Heart left ventricle (tissue), 16 donors: ENCODE data around the gene WASL. TPM values are rescaled to one million over a fixed set of nuclear protein-coding genes. Genes with fewer than 3 reads are reported as not detected.

Experiments used
- ATAC-seq, 4 donors: fragments of 200-7000 bp; cut with Tn5 transposase; one replicate each; pipeline ENCODE4 v1.9.1; 2020 to 2022; ENCODE audit warnings: moderate library complexity in 4 of 4, mild to moderate bottlenecking in 3 of 4, moderate number of reproducible peaks in 1 of 4
- DNase-seq, 5 donors: peaks; one replicate each; pipeline ENCODE4 v3.0.0-alpha.2; 2020
- H3K27ac ChIP-seq, 12 donors: fragments of 200-600 bp; sonication (generic) in 4 of 12; one replicate each; pipeline versions ENCODE4 v1.5.0 to v1.8.0; 2016 to 2022; ENCODE audit warnings: mild to moderate bottlenecking in 2 of 12
- H3K27me3 ChIP-seq, 9 donors: fragments of 200-600 bp; sonication (generic) in 2 of 9; one replicate each; pipeline versions ENCODE4 v1.5.1 to v1.8.0; 2016 to 2022; ENCODE audit warnings: mild to moderate bottlenecking in 3 of 9
- H3K36me3 ChIP-seq, 9 donors: fragments of 200-600 bp; sonication (generic) in 2 of 9; one replicate each; pipeline versions ENCODE4 v1.5.0 to v1.8.0; 2018 to 2022; ENCODE audit warnings: mild to moderate bottlenecking in 2 of 9
- H3K4me1 ChIP-seq, 12 donors: fragments of 200-600 bp; sonication (generic) in 4 of 12; one replicate each; pipeline versions ENCODE4 v1.5.0 to v1.8.0; 2016 to 2022; ENCODE audit warnings: mild to moderate bottlenecking in 3 of 12
- H3K4me3 ChIP-seq, 12 donors: fragments of 200-600 bp; sonication (generic) in 4 of 12; one replicate each; pipeline versions ENCODE4 v1.5.0 to v1.8.0; 2017 to 2022; ENCODE audit warnings: mild to moderate bottlenecking in 9 of 12, moderate library complexity in 4 of 12
- H3K9me3 ChIP-seq, 12 donors: fragments of 200-600 bp; sonication (generic) in 4 of 12; one replicate each; pipeline versions ENCODE4 v1.5.0 to v1.8.0; 2016 to 2022; ENCODE audit warnings: mild to moderate bottlenecking in 1 of 12
- POLR2A ChIP-seq, 2 donors: fragments of 450-650 bp; IDR thresholded peaks; one replicate each; pipeline ENCODE4 v1.6.1; 2017; ENCODE audit warnings: antibody characterized with exemption in 2 of 2, mild to moderate bottlenecking in 2 of 2, moderate library complexity in 2 of 2
- WGBS, 4 donors: extraction: QIAGEN DNeasy Blood & Tissue Kit in 2 of 4; methylation state at CpG; one replicate each; pipeline versions ENCODE4 v1.1.5 to v1.1.7; 2013 to 2018; 5-methylcytosine and 5-hydroxymethylcytosine counted together
- intact Hi-C, 10 donors: fragments of 100-400 bp; cut with DNase I; formaldehyde crosslinking; loops; one replicate each; pipeline versions ENCODE4 v1.11.1 to v1.14.2; 2022
- polyA plus RNA-seq, 2 donors: library from polyadenylated mRNA; stranded (reverse); fragments of 200-250 nt; gene quantifications; one replicate each; pipeline ENCODE4 v1.2.3, GENCODE V29; 2013
- total RNA-seq, 9 donors: library from RNA; depleted of rRNA in 2 of 9; stranded (reverse); fragments of >200 nt in 2 of 9; fragmentation: NEBNext Ultra II Directional in 3 of 9; extraction: Animal tissue kit (Norgen Biotek cat#: 25700) in 3 of 9; gene quantifications; one replicate each; pipeline versions ENCODE4 v1.1.0 to v1.2.4, GENCODE V29; 2016 to 2023
- TF ChIP-seq, protein P1 (sequence below), 12 donors: fragments of 200-600 bp; sonication (generic) in 4 of 12; IDR thresholded peaks; one replicate each; pipeline versions ENCODE4 v1.5.0 to v1.8.0; 2018 to 2022; ENCODE audit warnings: antibody characterized with exemption in 12 of 12, mild to moderate bottlenecking in 5 of 12
- donor health status: ischemic (EF 13 %, LVEDD 7.1; RV severe dilation, severe dysfunction).
- donor health status: healthy with polysubstance abuse.
- donor health status: DM: no; HTN: yes; CAD: no.
- donor health status: DM: no; HTN: no; CAD: no.
- donor health status: ischemic (EF 25% LVEDD 6.9; RV normal size, moderate dysfunction).
- donor health status: ischemic (EF 25% LVEDD 5.7; RV mildly dilated, moderate dysfunction).
- donor health status: healthy.
- donor health status: DM: yes; HTN: yes; CAD: no.
- donor health status: ischemic (EF 35%, LVEDD 5.7; RV mildly dilated, moderate dysfunction).
- donor health status: nonischemic (EF 11% LVEDD 7.7; RV severe dilation, severe dysfunction).
- donor health status: DM: yes; HTN: yes; CAD: no.
- donor health status: PGD.
- donor health status: ischemic (EF 29% LVEDD 5.4; RV normal size, mild dysfunction).
- donor health status: nonischemic (EF 23%, LVEDD 6.1; RV moderate dilation, normal function).

Gene WASL
- total and polyA plus RNA-seq, 11 donors, result 11.2 to 30.3 (median 23.3) TPM

DNA sequence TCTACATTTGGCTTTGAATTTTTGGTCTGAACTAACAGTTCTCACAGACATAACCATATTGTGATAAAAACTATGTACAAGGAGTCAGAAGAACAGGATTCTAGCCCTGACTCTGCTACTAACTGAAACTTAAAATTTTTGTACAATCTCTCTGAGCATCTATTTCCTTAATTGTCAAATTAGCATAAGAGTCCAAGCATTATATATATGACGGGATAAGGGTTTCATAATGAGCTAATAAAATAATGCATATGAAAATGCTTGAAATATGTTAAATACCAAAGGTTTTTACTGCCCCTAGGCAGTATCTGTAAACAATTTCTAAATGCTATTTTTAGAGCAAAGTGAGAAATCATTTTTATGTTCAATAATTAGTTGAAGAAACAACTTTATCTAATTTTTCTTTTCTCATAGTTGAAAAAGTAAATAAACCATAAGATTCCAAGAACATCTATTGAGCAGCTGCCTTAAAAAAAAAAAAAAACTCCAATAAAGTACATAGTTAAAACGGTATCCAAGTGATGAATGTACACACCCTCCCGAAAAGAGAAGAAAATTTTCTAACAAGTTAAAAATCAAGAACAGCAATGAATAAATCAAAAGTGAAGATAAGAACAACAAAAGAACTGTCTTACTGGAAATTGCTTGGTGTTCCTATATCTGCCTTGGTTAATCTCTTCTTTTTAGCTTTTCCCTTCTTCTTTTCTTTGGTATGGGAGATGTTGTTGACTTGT lies 52.7 kb downstream of the WASL start:
- Histone ChIP-seq H3K36me3 (peaks cover 0 to 98% (median 80%) of the 10 kb centered on the region in 9 donors), H3K4me3 (no peak overlapping the region), H3K4me1 (peaks cover 0 to 4% (median 0%) of the 10 kb centered on the region in 12 donors), H3K27ac (no peak overlapping the region), H3K9me3 (no peaks in the 10 kb centered on the region), H3K27me3 (no peaks in the 10 kb centered on the region)
- no peak for ATAC-seq
- WGBS, 4 donors, result 84 to 91% (median 87%) methylated on average over 3 of the region's 3 CpGs
- TF ChIP-seq, protein P1, sequence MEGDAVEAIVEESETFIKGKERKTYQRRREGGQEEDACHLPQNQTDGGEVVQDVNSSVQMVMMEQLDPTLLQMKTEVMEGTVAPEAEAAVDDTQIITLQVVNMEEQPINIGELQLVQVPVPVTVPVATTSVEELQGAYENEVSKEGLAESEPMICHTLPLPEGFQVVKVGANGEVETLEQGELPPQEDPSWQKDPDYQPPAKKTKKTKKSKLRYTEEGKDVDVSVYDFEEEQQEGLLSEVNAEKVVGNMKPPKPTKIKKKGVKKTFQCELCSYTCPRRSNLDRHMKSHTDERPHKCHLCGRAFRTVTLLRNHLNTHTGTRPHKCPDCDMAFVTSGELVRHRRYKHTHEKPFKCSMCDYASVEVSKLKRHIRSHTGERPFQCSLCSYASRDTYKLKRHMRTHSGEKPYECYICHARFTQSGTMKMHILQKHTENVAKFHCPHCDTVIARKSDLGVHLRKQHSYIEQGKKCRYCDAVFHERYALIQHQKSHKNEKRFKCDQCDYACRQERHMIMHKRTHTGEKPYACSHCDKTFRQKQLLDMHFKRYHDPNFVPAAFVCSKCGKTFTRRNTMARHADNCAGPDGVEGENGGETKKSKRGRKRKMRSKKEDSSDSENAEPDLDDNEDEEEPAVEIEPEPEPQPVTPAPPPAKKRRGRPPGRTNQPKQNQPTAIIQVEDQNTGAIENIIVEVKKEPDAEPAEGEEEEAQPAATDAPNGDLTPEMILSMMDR (IDR thresholded peaks at IDR 0.05), result no peak
- TF ChIP-seq POLR2A (IDR thresholded peaks at IDR 0.05), result no peak
- DNase-seq, result no peak
- intact Hi-C loops, result loop anchor here in 1 of 10 donors (10.0 kb wide), 1 partner anchor 49 kb away; the partner anchor contains the start of gene WASL

DNA sequence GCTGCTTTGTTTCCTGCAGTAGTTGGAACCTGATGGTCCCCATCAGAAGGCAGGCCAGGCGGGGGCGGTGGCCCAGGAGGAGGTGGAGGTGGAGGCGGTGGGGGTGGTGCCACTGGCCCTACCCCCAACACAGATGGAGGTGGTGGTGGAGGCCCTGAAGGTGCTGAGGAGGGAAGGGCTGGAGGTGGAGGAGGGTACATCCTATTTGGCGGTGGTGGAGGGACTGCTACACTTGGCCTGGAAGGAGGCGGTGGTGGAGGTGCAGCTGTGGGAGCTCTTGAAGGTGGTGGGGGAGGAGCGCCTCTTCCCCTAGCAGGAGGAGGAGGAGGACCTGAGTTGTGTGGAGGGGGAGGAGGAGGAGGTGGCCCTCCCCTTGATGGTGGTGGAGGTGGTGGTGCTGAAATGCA lies 56.3 kb downstream of the WASL start:
- DNase-seq (no peak), ATAC-seq (peak in 1 of 4 donors; percentile 50)
- H3K9me3 ChIP-seq, result no peaks in the 10 kb centered on the region
- peaks cover 0 to 96% (median 87%) of the 10 kb centered on the region in 9 donors for H3K36me3 ChIP-seq
- H3K4me3 ChIP-seq, result no peak overlapping the region
- intact Hi-C loops, result loop anchor here in 1 of 10 donors (10.0 kb wide), 1 partner anchor 52 kb away; the partner anchor contains the start of gene WASL
- no peak overlapping the region for H3K27ac ChIP-seq
- WGBS, 4 donors, result 87 to 97% (median 94%) methylated on average over 6 of the region's 6 CpGs
- no peak for TF ChIP-seq POLR2A (IDR thresholded peaks at IDR 0.05)
- TF ChIP-seq, protein P1 (IDR thresholded peaks at IDR 0.05), result no peak
- peaks cover 0 to 4% (median 0%) of the 10 kb centered on the region in 12 donors for H3K4me1 ChIP-seq
- no peaks in the 10 kb centered on the region for H3K27me3 ChIP-seq

DNA sequence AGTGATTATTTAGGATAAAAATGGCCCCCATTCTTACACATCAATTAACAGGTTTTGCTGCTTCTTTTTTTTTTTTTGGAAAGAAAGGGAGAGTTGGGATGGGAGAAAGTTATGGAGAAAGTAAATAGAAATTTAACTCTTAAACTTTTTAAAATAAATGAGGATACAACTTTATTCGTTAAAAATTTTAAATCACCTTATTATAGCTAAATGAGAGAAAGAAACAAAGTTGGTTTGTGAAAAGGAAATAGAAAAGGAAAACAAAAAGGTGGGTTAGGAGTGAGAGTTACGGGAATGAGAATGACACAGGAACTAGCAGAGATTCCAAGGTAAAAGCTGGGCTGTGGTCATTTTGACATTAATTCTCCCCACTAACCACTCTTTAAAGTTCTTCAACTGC lies 58.3 kb downstream of the WASL start:
- TF ChIP-seq, protein P1 (IDR thresholded peaks at IDR 0.05), result no peak
- TF ChIP-seq POLR2A (IDR thresholded peaks at IDR 0.05), result no peak
- intact Hi-C loops, result loop anchor here in 1 of 10 donors (10.0 kb wide), 1 partner anchor 54 kb away; the partner anchor contains the start of gene WASL
- no peaks in the 10 kb centered on the region for H3K4me1 ChIP-seq
- no peak for ATAC-seq
- peaks cover 0 to 99% (median 85%) of the 10 kb centered on the region in 9 donors for H3K36me3 ChIP-seq
- WGBS, 4 donors, result 90 to 96% (median 94%) methylated on average over 2 of the region's 2 CpGs
- H3K27ac ChIP-seq, result no peak overlapping the region
- no peaks in the 10 kb centered on the region for H3K9me3 ChIP-seq
- no peaks in the 10 kb centered on the region for H3K27me3 ChIP-seq
- no peak overlapping the region for H3K4me3 ChIP-seq
- DNase-seq, result no peak

DNA sequence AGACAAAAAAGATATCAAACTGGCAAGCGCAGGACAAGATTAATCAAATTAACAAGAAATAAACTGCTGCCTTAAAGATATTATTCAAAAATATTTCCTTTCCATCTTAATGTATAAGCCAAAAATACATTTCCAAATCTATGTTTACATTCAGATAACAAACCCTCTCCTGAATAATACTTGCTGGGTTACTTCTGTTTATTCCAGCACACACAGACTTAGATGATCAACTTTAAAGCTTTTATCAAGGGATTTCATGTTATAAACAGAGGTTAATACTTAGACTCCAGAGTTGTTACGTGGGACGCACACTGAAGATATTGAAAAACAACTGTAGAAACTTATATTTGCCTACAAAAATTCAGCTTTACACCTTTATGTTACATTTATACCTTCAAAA lies 59.6 kb downstream of the WASL start:
- no peaks in the 10 kb centered on the region for H3K27me3 ChIP-seq
- WGBS, 4 donors, result 64 to 78% (median 74%) methylated on average over 3 of the region's 3 CpGs
- no peaks in the 10 kb centered on the region for H3K9me3 ChIP-seq
- no peak for TF ChIP-seq POLR2A (IDR thresholded peaks at IDR 0.05)
- TF ChIP-seq, protein P1 (IDR thresholded peaks at IDR 0.05), result no peak
- no peak overlapping the region for H3K4me3 ChIP-seq
- no peak for DNase-seq
- peaks cover 0 to 98% (median 78%) of the 10 kb centered on the region in 9 donors for H3K36me3 ChIP-seq
- ATAC-seq, result no peak
- intact Hi-C loops, result loop anchor here in 4 of 10 donors (5.0 to 10.0 kb wide), 3 partner anchors 104 to 178 kb away; no protein-coding TSS in a partner anchor
- no peak overlapping the region for H3K27ac ChIP-seq
- no peaks in the 10 kb centered on the region for H3K4me1 ChIP-seq
